ENCODE measurements around the gene OR2Z1. TPM values are rescaled to one million over a fixed set of nuclear protein-coding genes. Genes with fewer than 3 reads are reported as not detected.
"Not testable (repeated sequence)": the region's sequence is repeated elsewhere in the genome, so short reads cannot be mapped to it uniquely, and the experiment has no call there.

The OR2Z1 gene
- polyA plus RNA-seq, 2 of the 4 experiments (the other 2 are of a cell fraction) = not detected

- DNase-seq (ENCODE audit: low read depth in 1 of 2, low spot score in 1 of 2); FAIRE-seq; H3K27ac ChIP-seq; H3K4me1 ChIP-seq; H3K9me3 ChIP-seq; H3K4me2 ChIP-seq; H3K4me3 ChIP-seq; POLR2A ChIA-PET; ATAC-seq; CTCF ChIA-PET: not testable (repeated sequence)
- WGBS (ENCODE audit: missing lambda C conversion rate) = 22% methylated on average over 3 of the region's 3 CpGs
Measured at GRCh38 chr19:8705304-8705703, 16.1 kb upstream of the OR2Z1 start.

- ATAC-seq (no peak), DNase-seq (ENCODE audit: low read depth in 1 of 2, low spot score in 1 of 2) (no peak), FAIRE-seq (no peak)
- Histone ChIP-seq H3K9me3 (no peaks in the 10 kb centered on the region), H3K4me1 (no peaks in the 10 kb centered on the region), H3K4me2 (no peak overlapping the region), H3K4me3 (no peak overlapping the region), H3K27ac (no peak overlapping the region)
- TF ChIP-seq FOSB (CRISPR knock-in tag; IDR thresholded peaks at IDR 0.05) = no peak
- no peak for TF ChIP-seq FOSL2 (IDR thresholded peaks at IDR 0.05)
- no peak for TF ChIP-seq FOSL2 (CRISPR knock-in tag; IDR thresholded peaks at IDR 0.05)
- no peak for TF ChIP-seq CHD4 (IDR thresholded peaks at IDR 0.05; ENCODE audit: borderline replicate concordance)
- TF ChIP-seq NPAS2 (CRISPR knock-in tag; IDR thresholded peaks at IDR 0.05; ENCODE audit: borderline replicate concordance) = no peak
- TF ChIP-seq HOXB5 (CRISPR knock-in tag; IDR thresholded peaks at IDR 0.05) = no peak
- no peak for TF ChIP-seq RAD21 (conservative IDR thresholded peaks at IDR 0.05 in 1 of 2, IDR thresholded peaks at IDR 0.05 in 1 of 2)
- TF ChIP-seq FOXS1 (CRISPR knock-in tag; IDR thresholded peaks at IDR 0.05) = no peak
- TF ChIP-seq TP53 (CRISPR knock-in tag; IDR thresholded peaks at IDR 0.05) = no peak
- TF ChIP-seq CBX8 (IDR thresholded peaks at IDR 0.05) = no peak
- TF ChIP-seq POLR2AphosphoS2 (conservative IDR thresholded peaks at IDR 0.05; ENCODE audit: low read length) = no peak
- TF ChIP-seq CTCF (IDR thresholded peaks at IDR 0.05) = no peak
- 35% methylated on average over 5 of the region's 5 CpGs for WGBS (ENCODE audit: missing lambda C conversion rate)
- POLR2A ChIA-PET = no interaction called here
- CTCF ChIA-PET = no interaction called here
Measured at GRCh38 chr19:8705742-8706141, 15.7 kb upstream of the OR2Z1 start.

DNA sequence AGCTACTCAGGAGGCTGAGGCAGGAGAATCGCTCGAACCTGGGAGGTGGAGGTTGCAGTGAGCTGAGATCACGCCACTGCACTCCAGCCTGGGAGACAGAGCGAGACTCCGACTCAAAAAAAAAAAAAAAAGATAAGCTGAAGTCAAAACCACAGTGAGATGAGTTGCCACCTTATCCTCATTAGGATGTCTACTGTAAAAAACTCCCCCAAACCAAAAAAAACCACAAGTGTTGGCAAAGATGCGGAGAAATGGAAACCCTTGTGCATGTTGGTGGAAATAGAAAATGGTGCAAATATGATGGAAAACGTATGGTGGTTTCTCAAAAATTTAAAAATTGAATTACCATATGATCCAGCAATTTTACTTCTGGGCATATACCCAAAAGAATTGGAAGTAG, 11.1 kb upstream of the OR2Z1 start:
- H3K27ac ChIP-seq; ATAC-seq; H3K4me3 ChIP-seq; POLR2A ChIA-PET; H3K4me1 ChIP-seq; H3K9me3 ChIP-seq; FAIRE-seq; H3K4me2 ChIP-seq; DNase-seq (ENCODE audit: low read depth in 1 of 2, low spot score in 1 of 2); CTCF ChIA-PET: not testable (repeated sequence)
- 36% methylated on average over 7 of the region's 7 CpGs for WGBS (ENCODE audit: missing lambda C conversion rate)

DNA sequence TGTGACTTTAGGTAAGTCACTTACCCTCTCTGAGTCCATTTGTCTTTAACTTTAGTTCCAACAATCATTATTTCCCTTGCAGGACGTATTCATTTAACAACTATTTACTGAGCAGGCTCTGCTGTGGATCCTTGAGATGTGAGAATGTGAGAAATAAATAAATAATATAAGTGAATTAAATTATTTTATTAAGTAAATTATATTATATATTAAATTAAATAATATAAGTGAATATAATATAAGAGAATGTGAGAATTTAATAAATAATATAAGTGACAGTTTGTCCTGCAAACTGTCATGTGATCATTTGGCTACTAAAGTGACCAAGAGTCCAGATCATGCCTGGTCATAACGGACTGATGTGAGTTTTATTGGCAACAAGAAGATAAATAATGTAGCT, 598 bp downstream of the OR2Z1 start:
- no peaks in the 10 kb centered on the region for H3K4me1 ChIP-seq
- ATAC-seq (no peak), DNase-seq (ENCODE audit: low read depth in 1 of 2, low spot score in 1 of 2) (no peak), FAIRE-seq (no peak)
- TF ChIP-seq NPAS2 (CRISPR knock-in tag; IDR thresholded peaks at IDR 0.05; ENCODE audit: borderline replicate concordance) (no peak), HES2 (IDR thresholded peaks at IDR 0.05) (no peak), HDAC2 (IDR thresholded peaks at IDR 0.05) (no peak), ELK1 (IDR thresholded peaks at IDR 0.05; ENCODE audit: low read depth, low read length) (no peak), HOXB13 (CRISPR knock-in tag; IDR thresholded peaks at IDR 0.05; ENCODE audit: low read depth) (no peak), POLR2A (IDR thresholded peaks at IDR 0.05; ENCODE audit: low read length) (no peak), EHF (CRISPR knock-in tag; IDR thresholded peaks at IDR 0.05) (no peak), CHD4 (IDR thresholded peaks at IDR 0.05; ENCODE audit: borderline replicate concordance) (no peak), RARB (CRISPR knock-in tag; IDR thresholded peaks at IDR 0.05) (no peak), FOSB (CRISPR knock-in tag; IDR thresholded peaks at IDR 0.05) (no peak), SMC3 (IDR thresholded peaks at IDR 0.05) (no peak), BCL3 (IDR thresholded peaks at IDR 0.05) (no peak), SREBF2 (IDR thresholded peaks at IDR 0.05) (no peak), JUNB (IDR thresholded peaks at IDR 0.05) (no peak), CEBPB (IDR thresholded peaks at IDR 0.05) (no peak), RCOR1 (IDR thresholded peaks at IDR 0.05; ENCODE audit: low read depth, low read length) (no peak), CBX2 (IDR thresholded peaks at IDR 0.05; ENCODE audit: borderline replicate concordance, low read depth) (no peak), ZNF302 (CRISPR knock-in tag; IDR thresholded peaks at IDR 0.05) (no peak), KDM5A (IDR thresholded peaks at IDR 0.05) (no peak)
- TF ChIP-seq, protein P1, sequence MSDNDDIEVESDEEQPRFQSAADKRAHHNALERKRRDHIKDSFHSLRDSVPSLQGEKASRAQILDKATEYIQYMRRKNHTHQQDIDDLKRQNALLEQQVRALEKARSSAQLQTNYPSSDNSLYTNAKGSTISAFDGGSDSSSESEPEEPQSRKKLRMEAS (IDR thresholded peaks at IDR 0.05) = no peak
- H3K4me2 ChIP-seq = no peak overlapping the region
- 3% methylated on average over 2 of the region's 2 CpGs for WGBS (ENCODE audit: missing lambda C conversion rate)
- H3K9me3 ChIP-seq = no peaks in the 10 kb centered on the region
- H3K27ac ChIP-seq = no peak overlapping the region
- no peak overlapping the region for H3K4me3 ChIP-seq
- ChIA-PET CTCF (interaction anchor here (0.6 to 1.9 kb wide), 2 partner anchors 11 to 1503 kb away, joined by 3 to 5 read pairs; no protein-coding TSS in a partner anchor), POLR2A (no interaction called here)

All from A549 (cell line).